Measurements from ENCODE around the gene FRMD4A.

FRMD4A gene

DNA sequence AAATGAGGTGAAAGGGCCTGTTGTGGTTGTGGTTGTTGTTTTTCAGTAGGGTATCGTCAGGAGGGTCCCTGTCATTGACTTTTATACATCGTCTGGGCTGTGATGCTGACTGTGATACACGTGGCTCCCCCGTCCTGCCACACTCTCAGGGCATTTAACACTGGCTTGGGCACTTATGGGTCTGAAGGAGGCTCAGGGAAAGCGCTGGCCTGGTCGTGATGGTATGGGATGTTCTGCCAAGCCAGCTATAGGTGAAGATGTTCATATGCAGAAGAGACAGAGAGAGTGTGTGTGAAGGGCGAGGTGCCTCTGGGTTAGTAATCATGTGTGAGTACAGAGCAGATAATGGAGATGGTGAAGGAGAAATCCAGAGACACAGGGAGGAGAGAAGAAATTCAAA lies 585.5 kb downstream of the FRMD4A start:
- H3K4me1 ChIP-seq (ENCODE audit: control insufficient read depth in 1 of 2, insufficient read depth in 1 of 2, low read depth in 1 of 2, low read length in 1 of 2), result no peaks in the 10 kb centered on the region
- no peak overlapping the region for H3K27ac ChIP-seq
- H3K36me3 ChIP-seq, result no peaks in the 10 kb centered on the region
- H3K9me3 ChIP-seq, result no peaks in the 10 kb centered on the region
- TF ChIP-seq, protein P1, sequence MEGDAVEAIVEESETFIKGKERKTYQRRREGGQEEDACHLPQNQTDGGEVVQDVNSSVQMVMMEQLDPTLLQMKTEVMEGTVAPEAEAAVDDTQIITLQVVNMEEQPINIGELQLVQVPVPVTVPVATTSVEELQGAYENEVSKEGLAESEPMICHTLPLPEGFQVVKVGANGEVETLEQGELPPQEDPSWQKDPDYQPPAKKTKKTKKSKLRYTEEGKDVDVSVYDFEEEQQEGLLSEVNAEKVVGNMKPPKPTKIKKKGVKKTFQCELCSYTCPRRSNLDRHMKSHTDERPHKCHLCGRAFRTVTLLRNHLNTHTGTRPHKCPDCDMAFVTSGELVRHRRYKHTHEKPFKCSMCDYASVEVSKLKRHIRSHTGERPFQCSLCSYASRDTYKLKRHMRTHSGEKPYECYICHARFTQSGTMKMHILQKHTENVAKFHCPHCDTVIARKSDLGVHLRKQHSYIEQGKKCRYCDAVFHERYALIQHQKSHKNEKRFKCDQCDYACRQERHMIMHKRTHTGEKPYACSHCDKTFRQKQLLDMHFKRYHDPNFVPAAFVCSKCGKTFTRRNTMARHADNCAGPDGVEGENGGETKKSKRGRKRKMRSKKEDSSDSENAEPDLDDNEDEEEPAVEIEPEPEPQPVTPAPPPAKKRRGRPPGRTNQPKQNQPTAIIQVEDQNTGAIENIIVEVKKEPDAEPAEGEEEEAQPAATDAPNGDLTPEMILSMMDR (IDR thresholded peaks at IDR 0.05), result no peak
- H3K4me3 ChIP-seq (ENCODE audit: low read depth in 1 of 2, low read length in 1 of 2), result no peak overlapping the region
- H3K27me3 ChIP-seq, result peaks cover 19% of the 10 kb centered on the region

DNA sequence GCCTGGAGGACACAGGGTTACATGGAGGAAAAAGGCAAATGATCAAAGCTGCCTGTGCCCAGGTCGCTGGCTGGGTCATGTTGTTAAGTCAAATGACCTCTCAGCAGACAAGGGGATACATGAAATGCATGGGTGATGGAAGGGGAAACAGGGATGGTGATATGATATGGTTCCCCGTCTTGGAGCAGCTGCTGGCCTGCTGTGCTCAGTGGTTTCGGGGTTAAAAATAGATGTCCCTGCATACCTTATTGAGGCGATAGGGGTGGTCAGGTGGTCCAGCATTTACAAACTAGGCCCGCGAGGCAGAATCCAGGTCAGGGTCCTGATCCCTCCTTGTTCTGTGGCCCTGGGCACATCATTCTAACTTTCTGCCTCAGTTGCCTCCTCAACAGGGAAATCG lies 586.8 kb downstream of the FRMD4A start:
- H3K27ac ChIP-seq, result no peak overlapping the region
- H3K9me3 ChIP-seq, result no peaks in the 10 kb centered on the region
- H3K27me3 ChIP-seq, result peaks cover 19% of the 10 kb centered on the region
- TF ChIP-seq, protein P1 (IDR thresholded peaks at IDR 0.05), result no peak
- no peak overlapping the region for H3K4me3 ChIP-seq (ENCODE audit: low read depth in 1 of 2, low read length in 1 of 2)
- no peaks in the 10 kb centered on the region for H3K4me1 ChIP-seq (ENCODE audit: control insufficient read depth in 1 of 2, insufficient read depth in 1 of 2, low read depth in 1 of 2, low read length in 1 of 2)
- no peaks in the 10 kb centered on the region for H3K36me3 ChIP-seq

DNA sequence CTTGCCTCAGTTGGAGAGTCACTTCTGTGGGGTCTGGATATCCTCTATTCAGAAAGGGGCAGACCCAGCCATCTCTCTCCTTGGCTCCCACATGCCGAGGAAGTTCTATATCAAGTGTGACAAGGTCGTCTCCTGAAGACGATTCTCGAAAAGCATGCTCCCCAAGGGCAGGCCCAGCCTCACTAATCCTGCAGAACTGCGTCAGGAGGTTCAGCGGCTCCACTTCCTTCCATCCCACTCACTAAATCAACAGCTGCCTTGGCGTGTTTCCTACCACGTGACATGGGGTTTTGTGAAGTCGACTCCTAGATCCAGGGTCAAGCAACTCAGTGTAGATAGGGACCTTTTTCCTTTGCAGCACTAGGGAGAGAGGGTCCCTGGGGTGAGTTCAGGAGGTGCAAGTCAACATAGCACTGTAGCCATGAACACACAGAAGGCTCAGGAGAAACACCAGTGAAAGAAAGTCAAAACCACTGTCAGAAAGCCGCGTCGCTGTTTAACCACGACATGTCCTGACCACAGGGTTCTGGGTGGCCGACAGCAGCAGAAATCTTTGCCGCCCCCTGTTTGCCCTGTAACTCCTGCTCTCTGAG lies 587.5 kb downstream of the FRMD4A start:
- Histone ChIP-seq H3K27me3 (peaks cover 19% of the 10 kb centered on the region), H3K9me3 (no peaks in the 10 kb centered on the region), H3K36me3 (no peaks in the 10 kb centered on the region), H3K4me1 (ENCODE audit: control insufficient read depth in 1 of 2, insufficient read depth in 1 of 2, low read depth in 1 of 2, low read length in 1 of 2) (no peaks in the 10 kb centered on the region), H3K4me3 (ENCODE audit: low read depth in 1 of 2, low read length in 1 of 2) (no peak overlapping the region), H3K27ac (no peak overlapping the region)
- TF ChIP-seq, protein P1 (IDR thresholded peaks at IDR 0.05), result no peak

DNA sequence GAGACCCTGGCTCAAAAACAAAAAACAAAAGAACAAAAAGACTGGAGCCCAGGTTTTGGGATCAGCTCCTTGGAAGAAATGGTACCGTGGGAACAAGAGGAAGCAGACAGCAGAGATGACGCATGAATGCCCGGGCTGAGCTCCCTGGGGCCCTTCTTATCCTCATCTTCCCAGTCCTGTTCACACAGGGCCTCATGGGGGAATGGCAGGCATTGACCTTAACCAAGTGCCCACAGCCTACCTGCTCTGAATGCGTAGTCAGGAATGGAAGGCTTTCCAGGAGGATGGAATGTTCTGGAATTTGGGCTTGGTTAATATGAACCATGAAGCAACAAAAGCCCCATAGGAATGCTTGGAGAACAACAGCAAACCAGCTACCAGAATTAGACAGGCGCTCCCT lies 589.3 kb downstream of the FRMD4A start:
- Histone ChIP-seq H3K4me1 (ENCODE audit: control insufficient read depth in 1 of 2, insufficient read depth in 1 of 2, low read depth in 1 of 2, low read length in 1 of 2) (no peaks in the 10 kb centered on the region), H3K4me3 (ENCODE audit: low read depth in 1 of 2, low read length in 1 of 2) (no peak overlapping the region), H3K36me3 (no peaks in the 10 kb centered on the region), H3K27me3 (peaks cover 16% of the 10 kb centered on the region), H3K27ac (no peak overlapping the region), H3K9me3 (no peaks in the 10 kb centered on the region)
- TF ChIP-seq, protein P1 (IDR thresholded peaks at IDR 0.05), result no peak

DNA sequence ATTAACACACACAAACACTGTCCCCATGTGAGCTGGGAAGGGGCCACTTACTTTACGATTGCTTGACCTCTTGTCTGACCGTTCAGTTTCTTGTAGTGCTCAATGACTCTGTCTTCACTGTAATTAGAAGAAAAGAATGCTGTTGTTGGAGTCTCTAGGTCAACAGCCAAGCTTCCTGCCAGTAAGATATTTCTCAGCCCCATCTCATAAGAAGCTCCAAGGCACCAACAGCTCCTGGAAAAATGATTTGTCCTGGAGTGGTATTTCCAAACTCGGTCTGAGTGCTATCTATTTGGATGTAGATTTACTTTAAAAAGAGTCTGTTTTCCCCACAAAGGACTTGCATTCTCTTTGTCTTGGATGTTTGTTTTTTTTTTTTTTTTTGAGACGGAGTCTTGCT lies 590.3 kb downstream of the FRMD4A start:
- Histone ChIP-seq H3K9me3 (no peaks in the 10 kb centered on the region), H3K27ac (no peak overlapping the region), H3K4me1 (ENCODE audit: control insufficient read depth in 1 of 2, insufficient read depth in 1 of 2, low read depth in 1 of 2, low read length in 1 of 2) (no peaks in the 10 kb centered on the region), H3K36me3 (no peaks in the 10 kb centered on the region), H3K4me3 (ENCODE audit: low read depth in 1 of 2, low read length in 1 of 2) (no peak overlapping the region), H3K27me3 (peaks cover 13% of the 10 kb centered on the region)
- TF ChIP-seq, protein P1 (IDR thresholded peaks at IDR 0.05), result no peak

DNA sequence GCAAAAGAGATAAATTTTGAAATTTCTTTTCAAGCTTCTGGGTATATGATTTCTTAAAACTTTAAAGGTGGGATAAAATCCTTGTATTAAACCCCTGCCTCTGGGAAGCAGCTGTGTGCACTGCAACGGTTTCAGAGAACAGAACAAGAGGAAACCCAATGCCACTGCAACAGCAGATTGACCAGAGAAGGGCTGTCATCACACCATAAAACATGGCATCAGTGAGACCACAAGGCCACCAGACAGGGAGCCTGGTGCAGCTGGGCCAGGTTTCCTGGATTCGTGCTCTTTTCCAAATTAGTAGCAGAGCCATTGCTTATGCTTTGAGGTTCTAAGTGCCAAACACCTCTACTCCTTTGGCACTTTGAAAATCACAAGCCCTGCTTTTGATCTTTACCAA lies 591.5 kb downstream of the FRMD4A start:
- Histone ChIP-seq H3K4me3 (ENCODE audit: low read depth in 1 of 2, low read length in 1 of 2) (no peak overlapping the region), H3K9me3 (no peaks in the 10 kb centered on the region), H3K4me1 (ENCODE audit: control insufficient read depth in 1 of 2, insufficient read depth in 1 of 2, low read depth in 1 of 2, low read length in 1 of 2) (no peaks in the 10 kb centered on the region), H3K27ac (no peak overlapping the region), H3K36me3 (no peaks in the 10 kb centered on the region), H3K27me3 (peaks cover 13% of the 10 kb centered on the region)
- TF ChIP-seq, protein P1 (IDR thresholded peaks at IDR 0.05), result no peak
